T-helper 1 cell treated with Interleukin-12 subunit alpha and Interleukin-12 subunit beta and Interleukin-4 antibody, amounts not matched to agents 30 ng/mL and 1 ng/mL, for 36 hours (primary cell): ENCODE data around the gene TRAPPC3L. TPM values are rescaled to one million over a fixed set of nuclear protein-coding genes. Genes with fewer than 3 reads are reported as not detected.

Source experiments
- intact Hi-C: fragments of 100-400 bp; cut with micrococcal nuclease; formaldehyde crosslinking; loops from one replicate; pipeline ENCODE4 v1.15.1; 2024
- total RNA-seq: library from RNA; stranded (reverse); gene quantifications from 2 replicates; pipeline ENCODE4 v1.2.3, GENCODE V29; 2022

The TRAPPC3L gene
- total RNA-seq, 1 donor from 2014 or later = not detected

DNA sequence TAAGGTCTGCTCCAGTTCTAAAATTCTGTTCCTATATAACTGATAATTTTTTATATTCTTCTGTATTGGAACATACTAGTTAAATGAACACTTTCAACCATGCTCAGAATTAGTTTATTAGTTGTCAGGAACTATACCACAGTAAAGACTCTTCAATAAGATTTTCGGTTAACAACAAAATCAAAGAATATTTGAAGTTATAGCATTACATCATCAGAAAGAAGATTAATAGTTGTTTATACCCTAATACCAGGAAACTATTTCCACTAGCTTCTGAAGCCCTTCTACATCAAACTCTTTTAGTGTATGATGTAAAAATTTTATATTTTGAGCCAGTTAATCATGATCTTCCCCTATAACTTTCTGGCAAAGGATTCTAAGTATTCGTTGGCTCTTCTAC lies 14.6 kb upstream of the TRAPPC3L start:
- intact Hi-C loops = no loop called here

DNA sequence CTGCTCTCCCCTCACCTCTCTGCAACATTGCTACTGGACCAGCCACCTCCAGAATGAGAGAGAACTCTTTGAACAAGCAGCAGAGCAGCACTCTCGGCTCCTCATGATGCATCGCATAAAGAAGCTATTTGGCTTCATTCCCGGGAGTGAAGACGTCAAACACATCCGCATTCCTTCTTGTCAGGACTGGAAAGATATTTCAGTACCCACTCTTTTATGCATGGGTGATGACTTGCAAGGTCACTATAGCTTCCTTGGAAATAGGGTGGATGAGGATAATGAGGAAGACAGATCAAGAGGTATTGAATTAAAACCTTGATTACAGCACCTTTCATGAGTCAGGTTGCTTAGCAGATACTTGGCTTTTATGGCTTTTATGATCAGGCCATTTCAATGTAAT lies 12.4 kb upstream of the TRAPPC3L start:
- intact Hi-C loops = loop anchor here (5.0 kb wide), 1 partner anchor 546 kb away; no protein-coding TSS in a partner anchor

GRCh38 chr6:116556814-116557415 lies 11.4 kb upstream of the TRAPPC3L start:
- intact Hi-C loops = loop anchor here (5.0 kb wide), 1 partner anchor 545 kb away; no protein-coding TSS in a partner anchor

GRCh38 chr6:116556065-116556464 lies 10.6 kb upstream of the TRAPPC3L start:
- intact Hi-C loops = loop anchor here (5.0 kb wide), 1 partner anchor 544 kb away; no protein-coding TSS in a partner anchor

DNA sequence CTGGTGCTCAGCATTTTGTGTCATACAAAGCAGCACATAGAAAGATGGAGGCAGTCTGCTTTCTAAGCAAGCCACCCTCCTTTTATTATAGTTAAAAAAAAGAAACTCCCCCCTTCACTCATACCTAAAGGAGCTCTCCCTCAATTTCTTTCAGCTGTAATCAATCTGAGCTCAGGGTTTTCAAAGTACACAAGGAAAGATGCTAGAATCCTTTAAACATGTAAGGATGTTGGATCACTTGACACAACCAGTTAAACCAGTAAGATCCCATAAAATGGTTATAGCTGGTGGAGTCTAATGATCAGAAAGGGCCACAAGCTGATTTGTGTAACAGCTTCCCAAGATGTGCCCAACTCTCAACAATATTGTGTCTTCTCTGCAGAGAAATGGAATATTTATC lies 8.0 kb upstream of the TRAPPC3L start, which contains the start of gene CALHM4:
CALHM4 (plus strand) TSS at position 301 of the 400 bp plus-strand sequence; CDS start at position 344, 43 bp downstream.
- intact Hi-C loops = no loop called here

DNA sequence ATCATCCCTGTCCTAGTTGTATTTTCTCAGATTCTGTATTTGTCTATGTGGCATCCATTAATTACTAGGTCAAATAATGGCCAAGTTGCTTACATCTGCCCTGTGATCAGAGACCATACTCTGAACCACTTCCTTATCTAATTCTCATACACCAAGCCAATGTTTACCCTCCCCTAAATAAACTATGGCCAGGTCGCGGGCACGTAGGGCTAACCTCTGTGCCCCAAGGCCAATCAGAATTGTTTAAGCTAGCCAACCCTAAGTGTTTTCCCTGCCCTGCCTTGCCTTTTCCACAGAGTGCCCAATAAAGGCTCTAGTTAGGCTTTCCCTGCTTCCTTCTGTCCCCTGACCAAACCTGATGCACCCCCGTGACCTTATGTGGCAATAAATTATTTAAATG lies 5.3 kb upstream of the TRAPPC3L start:
- intact Hi-C loops = no loop called here

DNA sequence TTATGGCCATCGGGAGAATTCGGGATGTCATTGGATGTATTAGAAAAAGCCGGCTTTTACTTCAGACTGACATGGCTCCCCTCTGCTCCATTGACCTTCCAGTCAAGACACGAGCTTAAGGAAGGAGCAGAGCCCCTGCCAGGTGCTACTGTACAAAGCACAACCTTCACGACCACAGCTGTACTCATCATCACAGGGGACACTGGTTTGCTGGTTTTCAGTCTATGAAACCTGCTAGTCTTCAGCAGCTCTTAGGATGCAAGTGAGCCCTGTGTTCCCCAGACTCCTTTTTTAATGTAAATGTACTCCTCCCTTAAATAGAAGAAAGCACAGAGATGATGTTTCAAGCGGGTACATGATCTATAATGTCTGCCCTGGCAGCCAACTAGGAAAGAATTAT lies 1.9 kb upstream of the TRAPPC3L start:
- intact Hi-C loops = no loop called here

DNA sequence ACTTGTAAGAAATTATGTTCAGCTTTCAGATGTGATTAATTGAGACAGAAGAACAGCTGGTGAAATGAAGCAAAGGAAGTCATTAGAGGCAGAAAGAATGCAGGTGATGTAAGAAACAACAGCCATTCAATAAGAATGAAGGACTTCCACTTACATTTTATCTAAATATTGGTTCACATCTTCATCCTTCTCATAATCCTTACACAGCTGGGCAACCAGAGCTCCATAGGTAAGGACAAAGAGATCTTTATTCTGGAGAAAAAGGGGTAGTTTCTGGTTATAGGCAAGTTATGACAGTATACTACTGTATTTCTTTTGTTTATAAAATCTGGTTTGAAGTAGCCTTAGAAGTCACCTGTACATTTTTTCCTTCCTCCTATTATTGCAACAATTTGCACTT lies 2.3 kb downstream of the TRAPPC3L start:
- intact Hi-C loops = no loop called here

DNA sequence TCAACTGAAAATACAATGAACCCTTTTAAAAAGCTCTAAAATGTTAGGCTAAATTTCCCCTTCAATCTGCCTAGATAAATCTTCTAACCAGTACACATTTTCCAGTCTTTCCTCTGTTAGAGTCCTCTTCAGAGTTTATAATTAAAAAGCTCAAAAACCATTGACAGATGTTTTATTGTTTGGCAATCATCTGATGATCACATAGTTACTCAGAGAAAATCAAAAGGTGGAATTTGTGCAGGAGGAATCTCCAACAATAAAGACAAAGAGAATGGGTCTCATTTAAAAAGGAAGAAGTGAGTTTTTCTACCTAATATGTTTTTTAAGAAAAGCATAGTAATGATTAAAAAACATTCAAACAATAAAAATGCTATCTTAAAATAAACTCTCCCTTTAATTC lies 3.1 kb downstream of the TRAPPC3L start:
- intact Hi-C loops = no loop called here

DNA sequence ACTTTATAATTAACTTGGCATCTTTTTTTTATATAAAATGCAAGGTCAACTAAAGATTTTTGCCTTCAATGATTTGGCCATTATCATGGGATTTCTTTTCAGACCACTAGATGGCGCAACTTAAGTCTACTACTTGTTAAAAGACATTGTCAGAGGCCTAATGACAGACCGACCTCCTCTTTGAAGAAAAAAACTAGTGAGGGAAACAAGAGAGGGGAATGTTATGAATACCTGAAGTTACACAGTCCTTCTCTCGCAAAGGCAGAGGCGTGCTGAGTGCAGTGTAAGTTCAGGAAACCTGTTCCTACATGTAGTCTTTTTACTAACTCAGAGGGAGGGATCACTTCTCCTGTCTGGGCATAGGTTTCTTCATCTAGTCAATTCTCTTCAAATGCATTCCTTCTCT lies 9.3 kb downstream of the TRAPPC3L start:
- intact Hi-C loops = loop anchor here (1.0 kb wide), 4 partner anchors 25 to 311 kb away; no protein-coding TSS in a partner anchor

DNA sequence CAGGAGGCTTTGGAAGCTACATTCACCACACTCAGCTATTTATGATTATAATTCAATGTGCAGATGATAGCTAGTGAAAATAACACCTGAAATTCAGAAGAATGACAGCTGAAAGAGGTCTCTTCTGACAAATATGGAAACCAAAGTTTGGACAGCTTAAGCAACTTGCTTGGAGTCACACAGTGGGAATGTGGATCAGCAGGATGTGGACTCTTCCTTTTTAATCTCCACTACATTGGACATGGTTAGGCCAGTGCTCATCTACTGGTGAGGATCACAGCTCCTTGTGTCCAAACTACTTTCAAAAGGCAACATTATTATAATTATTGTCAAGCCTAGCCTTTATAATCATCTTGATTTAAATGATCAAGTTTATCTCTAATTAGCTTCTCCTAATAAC lies 10.4 kb downstream of the TRAPPC3L start:
- intact Hi-C loops = no loop called here

DNA sequence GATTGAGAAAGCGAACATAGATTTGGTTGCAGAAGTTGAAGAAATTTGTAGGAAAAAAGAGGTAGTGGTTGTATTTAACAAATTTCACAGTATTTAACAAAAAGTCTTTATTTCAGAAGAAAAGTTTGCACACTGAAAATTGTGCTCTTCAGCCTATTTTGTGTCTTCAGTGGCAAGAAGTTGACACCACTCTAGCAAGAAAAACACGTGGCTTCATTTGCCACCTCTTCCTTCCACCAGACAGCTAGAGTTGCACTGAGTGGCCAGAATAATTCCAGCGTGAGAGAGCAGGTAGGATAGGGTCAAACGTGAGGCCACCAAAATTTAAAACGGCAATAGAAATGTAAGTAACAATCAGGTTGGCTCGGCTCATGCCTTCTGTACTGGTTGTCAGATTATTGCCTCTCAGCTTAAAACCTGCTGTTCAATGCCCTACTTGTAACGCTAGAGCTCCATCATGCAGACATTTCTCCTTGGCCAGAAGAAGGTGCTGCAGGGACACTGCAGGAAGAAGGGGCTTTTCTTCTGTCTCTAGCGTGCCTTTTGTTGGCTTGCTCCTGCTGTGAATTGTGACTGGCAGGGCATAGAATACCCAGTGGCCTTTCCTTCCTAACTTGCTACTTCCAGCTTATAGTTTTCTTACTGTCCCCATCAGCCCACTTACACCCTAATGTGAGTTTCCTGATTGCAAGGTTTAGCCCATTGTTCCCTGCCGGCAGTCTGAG lies 12.1 kb downstream of the TRAPPC3L start:
- intact Hi-C loops = loop anchor here (2.0 kb wide), 2 partner anchors 141 to 163 kb away; partner anchors contain the start of gene DSE

DNA sequence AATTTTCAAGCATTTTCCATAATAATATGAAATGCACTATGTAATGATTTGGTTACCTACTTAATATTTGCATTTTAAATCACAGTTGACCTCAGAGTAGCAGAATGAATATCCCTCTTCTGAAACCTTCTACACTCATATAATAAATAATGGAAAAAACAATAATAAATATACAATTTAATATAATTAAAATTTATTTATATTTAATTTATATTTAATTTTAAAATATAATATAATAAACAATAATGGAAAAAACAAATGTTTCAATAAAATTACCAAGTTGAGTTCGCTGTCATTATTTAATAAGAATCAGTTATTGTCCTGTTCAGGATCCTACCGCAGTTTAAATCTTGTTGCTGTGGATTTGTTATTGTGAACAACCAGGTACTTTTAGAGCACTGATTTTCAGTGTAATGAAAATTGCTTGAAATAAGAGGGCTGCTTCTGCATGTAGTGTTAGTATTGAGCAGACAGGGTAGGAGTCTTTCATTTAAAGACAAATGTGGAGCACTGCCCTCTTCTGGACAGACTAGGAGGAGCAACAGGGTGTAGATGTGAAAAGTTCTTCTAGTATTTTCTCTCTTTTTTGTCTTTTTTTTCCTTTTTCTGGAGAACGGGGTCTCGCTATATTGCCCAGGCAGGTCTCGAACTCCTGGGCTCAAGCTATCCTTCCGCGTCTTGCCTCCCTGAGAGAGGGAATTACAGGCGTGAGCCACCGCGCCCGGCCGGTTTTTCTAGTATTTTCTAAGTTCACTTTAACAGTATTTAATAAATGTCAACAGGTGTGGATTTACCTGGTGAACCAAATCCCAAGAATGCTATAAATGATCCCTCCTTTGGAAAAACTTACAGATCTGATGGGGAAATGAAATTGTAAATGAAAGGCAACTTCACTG lies 13.6 kb downstream of the TRAPPC3L start:
- intact Hi-C loops = loop anchor here (1.0 to 2.0 kb wide), 8 partner anchors 29 to 315 kb away; partner anchors contain the start of gene DSE

DNA sequence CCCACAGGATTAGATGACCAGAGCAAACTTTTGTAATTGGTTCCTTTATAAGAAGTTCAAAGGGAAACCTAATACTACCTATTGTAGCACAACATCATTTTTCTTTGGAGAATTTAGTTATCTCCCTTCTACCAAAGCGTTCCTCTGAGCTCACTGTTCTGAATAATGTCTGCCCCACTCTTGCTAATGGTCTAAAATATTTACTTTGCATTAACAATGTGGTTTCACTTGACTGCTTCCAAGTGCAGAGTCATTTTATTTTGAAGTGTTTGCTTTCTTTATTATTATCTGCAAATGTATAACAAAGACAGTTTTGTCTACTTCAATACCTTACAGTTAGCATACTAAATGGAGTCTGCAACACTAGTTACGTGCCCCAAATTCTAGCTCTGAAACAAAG lies 15.0 kb downstream of the TRAPPC3L start:
- intact Hi-C loops = no loop called here

- intact Hi-C loops = no loop called here
These were observed 15.8 kb downstream of the TRAPPC3L start for GRCh38 chr6:116529466-116530290.

DNA sequence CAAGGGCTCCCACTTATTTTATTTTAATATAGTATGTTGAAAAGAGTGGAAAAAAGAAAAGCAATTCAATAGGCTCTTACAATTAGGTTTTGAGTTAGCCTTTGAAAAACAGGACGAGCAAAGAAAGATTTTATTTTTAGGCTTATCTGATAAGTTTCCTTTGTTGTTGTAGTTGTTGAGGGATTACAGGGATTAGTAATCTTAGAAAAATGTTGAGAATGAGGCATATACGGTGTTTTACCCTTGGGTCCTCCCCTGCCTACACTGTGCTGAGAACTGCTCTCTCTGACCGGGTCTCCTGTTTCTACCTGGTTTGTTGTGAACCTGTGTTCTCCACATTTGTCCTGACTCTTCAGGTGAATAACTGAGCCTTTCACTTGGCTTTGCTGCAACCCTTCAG lies 16.7 kb downstream of the TRAPPC3L start:
- intact Hi-C loops = no loop called here

GRCh38 chr6:116528133-116528532 lies 17.4 kb downstream of the TRAPPC3L start:
- intact Hi-C loops = no loop called here

- intact Hi-C loops = no loop called here
These were observed 21.2 kb downstream of the TRAPPC3L start for GRCh38 chr6:116524236-116524635.

- intact Hi-C loops = no loop called here
These were observed 22.6 kb downstream of the TRAPPC3L start for GRCh38 chr6:116522896-116523295.

- intact Hi-C loops = no loop called here
These were observed 26.7 kb downstream of the TRAPPC3L start for GRCh38 chr6:116518621-116519368.
